ENCODE data around the gene TSPAN10. TPM values are rescaled to one million over a fixed set of nuclear protein-coding genes. Genes with fewer than 3 reads are reported as not detected.

The TSPAN10 gene
- total and polyA plus RNA-seq, 4 donors, result 0.61 to 4.7 (median 1.1) TPM

DNA sequence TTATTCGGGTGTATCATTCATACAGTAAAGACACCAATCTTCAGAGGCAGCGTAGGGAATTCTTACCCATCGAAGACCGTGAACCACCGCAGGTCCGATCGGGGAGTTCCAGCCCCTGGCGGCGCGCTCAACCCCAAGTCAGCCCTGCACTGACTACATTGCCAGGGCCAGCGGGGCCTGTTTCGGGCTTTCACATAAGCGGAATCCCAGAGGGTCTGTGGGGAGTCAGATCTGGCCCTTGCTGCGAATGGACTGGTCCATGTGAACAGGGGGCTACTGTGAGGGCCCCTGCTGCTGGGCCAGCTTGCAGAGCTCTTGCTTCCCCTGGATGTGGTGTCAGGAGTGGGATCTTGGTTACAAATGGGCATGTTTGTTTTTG lies 11.7 kb downstream of the TSPAN10 start:
- DNase-seq, result no peak
- ATAC-seq (ENCODE audit: insufficient read depth, low FRiP score), result no peak
- peaks cover 0 to 9% (median 0%) of the 10 kb centered on the region in 5 donors for H3K4me1 ChIP-seq (ENCODE audit: control insufficient read depth in 5 of 5, insufficient read depth in 5 of 5, low read length in 5 of 5)
- peaks cover 0 to 11% (median 0%) of the 10 kb centered on the region in 4 donors for H3K9me3 ChIP-seq (ENCODE audit: control insufficient read depth in 4 of 4, insufficient read depth in 3 of 4, low read length in 3 of 4)
- no peak overlapping the region for H3K27ac ChIP-seq (ENCODE audit: low read depth in 1 of 2, low read length in 1 of 2)
- no peak overlapping the region for H3K4me3 ChIP-seq
- H3K9ac ChIP-seq (ENCODE audit: insufficient read depth in 1 of 2, low read length in 2 of 2), result no peak overlapping the region
- WGBS, 2 donors, result 58 to 59% methylated on average over 14 of the region's 14 CpGs
- peaks cover 6 to 30% (median 18%) of the 10 kb centered on the region in 3 donors for H3K27me3 ChIP-seq (ENCODE audit: control insufficient read depth in 3 of 3, insufficient read depth in 3 of 3, low read length in 2 of 3)
- TF ChIP-seq, protein P1, sequence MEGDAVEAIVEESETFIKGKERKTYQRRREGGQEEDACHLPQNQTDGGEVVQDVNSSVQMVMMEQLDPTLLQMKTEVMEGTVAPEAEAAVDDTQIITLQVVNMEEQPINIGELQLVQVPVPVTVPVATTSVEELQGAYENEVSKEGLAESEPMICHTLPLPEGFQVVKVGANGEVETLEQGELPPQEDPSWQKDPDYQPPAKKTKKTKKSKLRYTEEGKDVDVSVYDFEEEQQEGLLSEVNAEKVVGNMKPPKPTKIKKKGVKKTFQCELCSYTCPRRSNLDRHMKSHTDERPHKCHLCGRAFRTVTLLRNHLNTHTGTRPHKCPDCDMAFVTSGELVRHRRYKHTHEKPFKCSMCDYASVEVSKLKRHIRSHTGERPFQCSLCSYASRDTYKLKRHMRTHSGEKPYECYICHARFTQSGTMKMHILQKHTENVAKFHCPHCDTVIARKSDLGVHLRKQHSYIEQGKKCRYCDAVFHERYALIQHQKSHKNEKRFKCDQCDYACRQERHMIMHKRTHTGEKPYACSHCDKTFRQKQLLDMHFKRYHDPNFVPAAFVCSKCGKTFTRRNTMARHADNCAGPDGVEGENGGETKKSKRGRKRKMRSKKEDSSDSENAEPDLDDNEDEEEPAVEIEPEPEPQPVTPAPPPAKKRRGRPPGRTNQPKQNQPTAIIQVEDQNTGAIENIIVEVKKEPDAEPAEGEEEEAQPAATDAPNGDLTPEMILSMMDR (IDR thresholded peaks at IDR 0.05; ENCODE audit: control extremely low read depth, extremely low read depth), result no peak
- peaks cover 0 to 9% (median 0%) of the 10 kb centered on the region in 4 donors for H3K36me3 ChIP-seq (ENCODE audit: control insufficient read depth in 4 of 4, insufficient read depth in 4 of 4, low read length in 4 of 4)

DNA sequence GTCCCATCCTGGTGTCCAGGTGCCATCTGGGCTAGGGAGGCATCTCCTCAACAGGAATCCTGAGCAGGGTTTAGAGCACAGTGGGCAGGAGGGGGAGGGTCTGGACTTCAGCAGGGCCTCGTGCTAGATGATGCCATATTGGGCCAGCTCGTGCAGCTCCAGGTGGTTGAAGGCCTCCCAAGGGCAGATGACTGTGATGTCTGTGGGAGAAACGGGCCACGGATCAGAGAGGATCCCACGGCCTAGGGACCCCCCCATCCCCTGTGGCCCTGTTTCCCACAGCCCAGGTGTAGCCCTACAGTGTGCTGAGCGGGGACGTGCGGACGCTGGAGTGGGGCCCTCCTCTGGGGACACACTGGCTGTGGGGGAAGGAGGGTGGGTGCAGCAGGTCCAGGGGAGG lies 14.0 kb downstream of the TSPAN10 start:
- no peak overlapping the region for H3K9ac ChIP-seq (ENCODE audit: insufficient read depth in 1 of 2, low read length in 2 of 2)

DNA sequence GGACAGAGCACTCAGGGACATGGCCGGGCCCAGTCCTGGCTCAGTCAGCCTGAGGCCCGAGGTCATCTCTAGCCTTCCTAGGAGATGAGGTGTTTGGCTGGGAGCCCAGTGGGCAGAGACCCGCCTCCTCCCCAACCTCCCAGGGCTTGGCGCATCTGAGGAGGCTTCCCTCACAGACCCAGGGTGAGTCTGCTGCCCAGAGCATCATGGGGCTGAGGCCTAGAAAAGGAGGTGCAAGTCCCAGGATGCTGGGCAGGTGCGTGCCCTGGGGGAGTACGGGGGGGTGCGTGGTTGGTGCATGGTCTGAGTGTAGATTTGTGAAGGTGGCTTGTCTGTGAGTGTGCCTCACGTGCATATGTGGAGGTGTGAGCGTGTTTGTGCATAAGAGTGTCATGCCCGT lies 14.7 kb downstream of the TSPAN10 start:
- WGBS, 2 donors, result 78 to 89% methylated on average over 10 of the region's 10 CpGs
- Histone ChIP-seq H3K27ac (ENCODE audit: low read depth in 1 of 2, low read length in 1 of 2) (no peak overlapping the region), H3K9me3 (ENCODE audit: control insufficient read depth in 4 of 4, insufficient read depth in 3 of 4, low read length in 3 of 4) (peaks cover 0 to 10% (median 0%) of the 10 kb centered on the region in 4 donors), H3K27me3 (ENCODE audit: control insufficient read depth in 3 of 3, insufficient read depth in 3 of 3, low read length in 2 of 3) (peaks cover 6 to 25% (median 18%) of the 10 kb centered on the region in 3 donors), H3K4me1 (ENCODE audit: control insufficient read depth in 5 of 5, insufficient read depth in 5 of 5, low read length in 5 of 5) (peaks cover 0 to 9% (median 0%) of the 10 kb centered on the region in 5 donors), H3K9ac (ENCODE audit: insufficient read depth in 1 of 2, low read length in 2 of 2) (no peak overlapping the region), H3K36me3 (ENCODE audit: control insufficient read depth in 4 of 4, insufficient read depth in 4 of 4, low read length in 4 of 4) (peaks cover 0 to 6% (median 0%) of the 10 kb centered on the region in 4 donors), H3K4me3 (no peak overlapping the region)
- TF ChIP-seq, protein P1 (IDR thresholded peaks at IDR 0.05; ENCODE audit: control extremely low read depth, extremely low read depth), result no peak
- ATAC-seq (ENCODE audit: insufficient read depth, low FRiP score) (no peak), DNase-seq (peak in 1 of 3 donors; percentile 12)

More for the DNA sequence above, 14.0 kb downstream of the TSPAN10 start:
- H3K4me1 ChIP-seq (ENCODE audit: control insufficient read depth in 5 of 5, insufficient read depth in 5 of 5, low read length in 5 of 5), result peaks cover 0 to 9% (median 0%) of the 10 kb centered on the region in 5 donors
- H3K36me3 ChIP-seq (ENCODE audit: control insufficient read depth in 4 of 4, insufficient read depth in 4 of 4, low read length in 4 of 4), result peaks cover 0 to 6% (median 0%) of the 10 kb centered on the region in 4 donors
- ATAC-seq (ENCODE audit: insufficient read depth, low FRiP score), result no peak
- TF ChIP-seq, protein P1 (IDR thresholded peaks at IDR 0.05; ENCODE audit: control extremely low read depth, extremely low read depth), result no peak
- peaks cover 0 to 10% (median 0%) of the 10 kb centered on the region in 4 donors for H3K9me3 ChIP-seq (ENCODE audit: control insufficient read depth in 4 of 4, insufficient read depth in 3 of 4, low read length in 3 of 4)
- no peak for DNase-seq
- WGBS, 2 donors, result 73 to 84% methylated on average over 9 of the region's 9 CpGs
- no peak overlapping the region for H3K4me3 ChIP-seq
- H3K27me3 ChIP-seq (ENCODE audit: control insufficient read depth in 3 of 3, insufficient read depth in 3 of 3, low read length in 2 of 3), result peaks cover 6 to 26% (median 18%) of the 10 kb centered on the region in 3 donors
- no peak overlapping the region for H3K27ac ChIP-seq (ENCODE audit: low read depth in 1 of 2, low read length in 1 of 2)
